Hepatic stellate cell (primary cell): Measurements from ENCODE around the gene DLGAP4.

ENCODE experiments used
- DNase-seq: peaks from one replicate; pipeline ENCODE4 v3.0.0; 2011; ENCODE audit warnings: low spot score

Gene DLGAP4

GRCh38 chr20:36305602-36306551 lies at the start of gene DLGAP4:
Gene DLGAP4, plus strand, starts transcription at chr20:36306339. Its CDS starts 125,379 bp downstream, at chr20:36431718.
- no peak for DNase-seq

DNA sequence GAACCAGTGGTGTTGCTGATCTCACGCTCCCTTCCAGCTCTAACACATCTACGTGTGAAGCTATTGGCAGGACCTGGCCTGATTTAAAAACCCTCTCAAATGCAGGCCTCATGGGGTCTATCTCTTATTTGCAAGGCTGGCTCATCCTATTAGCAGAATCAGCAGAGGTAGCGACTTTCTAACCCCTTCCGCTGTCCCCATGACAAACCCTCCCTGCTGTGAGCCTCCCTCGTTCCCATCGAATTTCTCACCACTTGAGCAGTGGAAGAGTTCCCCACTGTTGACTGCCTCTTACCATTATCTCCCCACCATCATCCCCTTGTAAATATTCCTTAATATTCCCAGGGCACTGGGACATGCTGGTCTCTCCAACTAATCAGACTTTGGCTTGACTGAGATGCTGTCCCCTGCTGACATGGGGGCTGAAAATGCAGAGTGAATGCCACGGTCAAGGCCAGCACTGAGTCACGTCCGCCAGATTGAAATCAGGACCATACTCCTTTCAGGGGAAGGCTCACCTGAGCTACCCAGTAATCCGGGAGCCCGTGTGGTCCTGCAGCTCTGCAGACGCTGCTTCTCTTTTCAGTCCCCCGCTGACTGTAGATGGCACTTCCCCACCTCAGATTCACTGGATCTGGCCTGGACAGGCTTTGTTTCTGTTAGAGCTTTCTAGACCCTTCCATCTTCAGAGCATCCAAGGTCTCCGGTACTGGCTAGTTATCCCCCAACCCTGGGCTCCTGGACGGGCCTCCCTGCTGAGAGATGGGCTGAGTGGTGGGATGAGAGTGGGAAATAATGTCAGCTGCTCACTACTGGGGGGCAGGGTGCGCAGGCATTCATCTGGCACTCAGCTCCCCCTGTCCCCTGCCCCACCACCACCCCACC lies 46.7 kb upstream of the DLGAP4 start:
- DNase-seq: no peak

DNA sequence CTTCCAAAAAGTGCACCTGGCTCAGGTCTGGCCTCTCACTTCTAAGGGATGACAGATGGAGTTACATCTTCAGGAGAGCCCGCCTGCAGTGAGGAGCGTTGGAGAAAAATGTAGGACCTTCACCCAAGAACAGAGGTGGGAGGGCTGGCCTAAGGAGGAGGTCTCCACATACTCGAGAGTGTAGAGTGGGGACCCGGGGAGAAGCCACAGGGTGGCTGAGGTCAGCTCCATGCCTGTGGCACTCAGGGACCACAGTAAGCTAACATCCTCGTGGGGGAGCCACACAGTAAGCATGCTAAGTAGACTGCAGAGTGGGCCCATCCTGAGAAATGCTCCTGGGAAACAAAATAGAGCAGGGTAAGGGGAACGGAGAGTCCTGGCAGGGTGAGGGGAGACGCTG lies 45.8 kb upstream of the DLGAP4 start:
- DNase-seq: no peak

DNA sequence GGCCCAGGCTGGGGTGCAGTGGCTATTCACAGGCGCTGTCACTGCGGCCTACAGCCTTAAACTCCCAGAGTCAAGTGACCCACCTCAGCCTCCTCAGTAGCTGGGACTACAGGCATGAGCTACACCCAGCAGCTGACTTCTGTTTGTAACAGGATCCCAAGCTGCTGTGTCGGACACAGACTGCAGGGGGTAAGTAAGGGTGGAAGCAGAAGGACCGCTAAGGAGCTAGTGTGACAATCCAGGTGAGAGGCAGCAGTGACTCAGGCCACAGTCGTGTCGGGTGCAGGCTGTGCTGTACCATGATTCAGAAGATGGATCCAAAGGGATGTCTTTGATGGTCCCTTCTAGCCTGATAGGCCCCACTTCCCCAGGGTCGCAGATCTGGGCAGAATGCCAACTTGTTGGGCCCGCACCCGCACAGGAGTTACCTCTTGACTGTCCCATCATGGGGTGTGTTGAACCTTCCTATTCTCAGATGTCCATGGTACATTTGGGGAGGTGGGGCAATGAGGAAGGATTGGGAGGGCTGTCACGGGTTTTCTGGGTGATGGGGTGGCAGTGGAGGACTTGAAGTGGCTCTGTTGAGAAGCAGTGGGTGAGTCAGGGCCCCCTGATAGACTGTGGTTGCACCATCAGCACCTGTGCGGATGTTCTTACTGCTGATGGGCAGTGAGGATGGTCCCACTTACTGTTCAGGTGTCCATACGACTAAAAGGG lies 44.6 kb upstream of the DLGAP4 start:
- no peak for DNase-seq

DNA sequence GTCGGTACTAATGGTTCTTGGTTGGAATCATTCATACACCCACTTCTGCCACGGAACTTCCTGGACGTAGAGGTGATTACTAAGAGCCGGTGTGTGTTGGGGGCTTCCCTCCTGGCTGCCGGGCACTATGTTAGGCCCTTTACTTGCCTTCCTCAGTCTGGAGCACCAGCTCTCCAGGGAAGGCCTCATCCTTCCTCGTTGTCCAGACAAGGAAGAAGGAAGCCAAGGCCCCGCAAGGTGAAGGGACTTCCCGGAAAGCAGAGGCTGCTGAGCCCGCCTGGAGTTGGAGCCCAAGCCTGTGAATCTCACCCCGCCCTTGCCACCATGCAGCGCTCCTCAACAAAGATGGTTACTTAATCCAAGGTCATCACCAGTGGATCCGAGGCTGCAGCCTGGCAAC lies 43.7 kb upstream of the DLGAP4 start:
- DNase-seq: no peak

DNA sequence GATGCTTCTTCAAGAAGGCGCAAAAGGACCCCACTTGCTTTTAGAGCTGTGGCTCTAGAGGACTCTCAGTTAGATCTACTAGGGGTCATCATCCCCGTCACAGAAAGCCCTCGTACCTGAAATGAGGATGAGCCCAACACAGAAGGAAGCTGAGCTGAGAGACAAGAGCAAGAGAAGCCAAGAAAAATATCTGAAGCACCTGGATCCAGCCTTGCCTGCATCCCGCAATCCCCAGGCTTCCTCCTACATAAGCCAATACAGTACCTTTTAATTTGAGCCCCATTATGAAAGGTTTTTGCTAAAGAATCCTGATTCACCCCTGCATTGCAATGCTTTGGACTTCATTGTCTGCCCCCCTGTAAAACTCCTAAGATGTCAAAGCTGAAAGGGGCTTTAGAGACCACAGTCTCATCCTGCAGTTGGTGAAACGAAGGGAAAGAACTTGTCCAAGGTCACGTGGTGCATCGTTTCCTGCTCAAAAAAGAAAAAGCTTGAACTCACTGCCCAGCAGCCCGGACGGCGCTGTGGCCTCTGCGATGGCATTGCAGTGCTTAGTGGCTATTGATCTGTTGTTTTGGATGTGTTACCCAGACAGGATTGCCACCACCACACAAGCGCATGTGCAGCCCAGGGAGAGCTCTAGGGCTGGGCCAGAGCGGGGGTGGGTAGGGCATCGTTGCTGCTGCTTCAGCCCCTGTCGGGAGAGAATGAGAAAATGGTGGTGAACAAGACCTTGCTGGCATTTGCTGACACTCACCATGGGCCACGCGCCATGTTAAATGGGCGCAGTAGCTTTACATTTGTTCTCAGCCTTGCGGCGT lies 41.5 kb upstream of the DLGAP4 start:
- no peak for DNase-seq

DNA sequence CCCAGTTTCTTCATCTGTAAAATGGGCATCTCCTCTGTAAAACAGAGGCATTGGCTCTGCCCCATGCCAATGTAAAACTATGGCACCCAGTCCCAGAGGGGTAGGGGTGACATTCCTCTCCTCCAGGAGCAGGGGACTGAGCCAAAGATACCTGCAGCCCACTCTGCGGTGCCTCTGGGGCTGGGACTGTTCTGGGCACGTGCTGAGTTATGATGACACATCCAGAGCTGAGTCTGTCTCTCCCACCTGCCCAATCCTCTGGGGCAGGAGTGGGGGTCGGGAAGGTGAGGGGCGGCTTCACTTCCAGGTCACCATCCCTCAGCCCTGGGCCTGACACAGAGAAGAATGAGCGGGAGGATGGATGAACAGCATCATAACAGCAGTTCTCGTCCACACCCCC lies 40.0 kb upstream of the DLGAP4 start:
- DNase-seq: no peak

- no peak for DNase-seq
These were observed 38.3 kb upstream of the DLGAP4 start for GRCh38 chr20:36267605-36268381.

DNA sequence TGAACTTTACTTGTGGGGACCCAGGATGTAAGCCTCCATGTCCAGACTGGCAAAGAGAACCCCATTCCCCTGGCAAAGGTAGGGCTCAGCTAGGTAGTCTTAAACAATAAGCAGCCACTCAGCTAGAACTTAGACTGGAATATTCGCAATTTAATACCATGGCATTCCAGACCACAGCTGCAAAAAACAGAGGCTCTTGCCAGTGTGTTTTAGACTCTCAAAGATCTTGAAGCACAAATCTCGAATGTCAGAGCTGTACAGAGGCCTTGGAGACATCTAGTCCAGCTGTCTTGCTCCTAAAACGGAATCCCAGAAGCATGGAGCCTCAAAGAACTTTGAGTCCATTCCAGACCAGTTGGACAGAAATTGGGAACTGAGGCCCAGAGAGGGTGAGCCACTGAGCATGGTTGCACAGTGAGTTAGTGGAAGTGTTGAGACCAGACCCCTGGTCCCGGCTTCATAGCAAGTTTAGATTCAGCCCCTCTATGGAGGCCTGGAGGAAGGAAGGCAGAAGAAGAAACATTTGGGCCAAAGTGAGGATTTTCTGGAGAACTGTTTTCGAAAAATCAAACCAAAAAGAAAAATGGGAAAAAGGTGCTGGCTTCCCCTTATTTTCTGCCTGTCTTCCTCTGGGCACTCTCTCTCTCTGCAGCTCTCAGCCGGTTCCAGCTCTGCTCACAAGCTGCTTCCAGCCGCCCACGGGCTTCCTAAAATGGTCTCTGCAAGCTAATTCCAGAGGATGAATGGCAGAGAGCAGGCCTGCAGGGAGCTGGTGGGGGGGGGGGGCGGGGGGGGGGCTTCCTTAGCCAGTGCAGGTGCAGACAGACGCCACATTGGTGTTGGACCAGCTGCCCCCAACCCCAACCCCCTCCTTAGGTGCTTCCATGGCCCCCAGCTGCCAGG lies 37.4 kb upstream of the DLGAP4 start:
- no peak for DNase-seq

DNA sequence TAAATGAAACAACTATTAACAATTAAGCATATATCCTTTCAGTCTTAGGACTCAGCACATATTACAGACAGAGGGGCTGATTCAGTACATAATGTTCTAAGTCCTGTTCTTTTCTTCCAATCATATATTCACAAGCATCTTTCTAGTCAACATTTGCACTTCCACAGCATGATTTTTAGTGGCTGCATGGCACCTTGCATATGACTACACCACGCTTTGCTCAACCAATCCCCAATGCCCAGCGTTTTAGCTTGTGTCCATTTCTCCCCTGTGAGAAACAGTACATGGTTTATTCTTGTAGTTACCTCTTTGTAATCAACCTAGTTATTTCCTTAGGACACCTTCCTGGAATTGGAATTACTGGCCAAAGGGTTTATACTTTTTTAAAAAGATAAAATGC lies 36.6 kb upstream of the DLGAP4 start:
- no peak for DNase-seq

GRCh38 chr20:36270744-36271638 lies 35.1 kb upstream of the DLGAP4 start:
- no peak for DNase-seq

DNA sequence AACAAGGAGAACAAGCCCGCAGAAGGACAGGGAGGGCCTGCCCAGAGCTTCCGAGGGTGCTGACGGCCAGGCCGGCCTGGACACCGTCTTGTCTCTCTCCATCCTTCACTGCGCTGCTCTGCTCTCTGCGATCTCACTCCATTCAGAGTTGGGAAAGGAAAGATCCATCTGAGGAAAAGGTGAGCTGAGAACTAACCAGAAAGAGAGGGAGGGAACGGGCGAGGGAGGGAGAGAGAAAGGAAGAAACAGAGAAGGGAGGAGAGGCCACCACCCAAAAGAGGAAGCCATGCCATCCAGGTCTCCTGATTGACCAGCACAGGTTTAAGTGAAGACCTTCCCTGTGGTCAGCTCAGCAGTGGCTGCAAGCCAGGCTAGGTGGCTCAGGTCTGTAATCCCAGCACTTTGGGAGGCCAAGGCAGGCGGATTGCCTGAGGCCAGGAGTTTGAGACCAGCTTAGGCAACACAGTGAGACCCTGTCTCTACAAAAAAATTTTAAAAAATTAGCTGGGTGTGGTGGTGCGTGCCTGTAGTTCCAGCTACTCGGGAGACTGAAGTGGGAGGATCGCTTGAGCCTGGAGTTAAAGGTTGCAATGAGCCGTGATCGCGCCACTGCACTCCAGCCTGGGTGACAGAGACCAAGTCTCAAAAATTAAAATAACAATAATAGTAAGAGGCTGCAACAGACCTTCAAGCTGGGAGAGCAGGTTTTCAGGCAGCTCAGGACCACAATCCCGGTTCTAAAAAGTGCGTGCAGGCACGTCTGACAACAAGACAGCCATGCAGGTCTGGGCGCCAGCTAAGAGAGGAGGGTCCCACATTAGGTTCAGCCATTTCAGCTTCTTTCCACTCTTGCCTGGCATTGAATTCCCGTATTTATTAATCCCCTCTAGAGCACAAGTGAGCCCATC lies 34.2 kb upstream of the DLGAP4 start:
- DNase-seq: no peak

DNA sequence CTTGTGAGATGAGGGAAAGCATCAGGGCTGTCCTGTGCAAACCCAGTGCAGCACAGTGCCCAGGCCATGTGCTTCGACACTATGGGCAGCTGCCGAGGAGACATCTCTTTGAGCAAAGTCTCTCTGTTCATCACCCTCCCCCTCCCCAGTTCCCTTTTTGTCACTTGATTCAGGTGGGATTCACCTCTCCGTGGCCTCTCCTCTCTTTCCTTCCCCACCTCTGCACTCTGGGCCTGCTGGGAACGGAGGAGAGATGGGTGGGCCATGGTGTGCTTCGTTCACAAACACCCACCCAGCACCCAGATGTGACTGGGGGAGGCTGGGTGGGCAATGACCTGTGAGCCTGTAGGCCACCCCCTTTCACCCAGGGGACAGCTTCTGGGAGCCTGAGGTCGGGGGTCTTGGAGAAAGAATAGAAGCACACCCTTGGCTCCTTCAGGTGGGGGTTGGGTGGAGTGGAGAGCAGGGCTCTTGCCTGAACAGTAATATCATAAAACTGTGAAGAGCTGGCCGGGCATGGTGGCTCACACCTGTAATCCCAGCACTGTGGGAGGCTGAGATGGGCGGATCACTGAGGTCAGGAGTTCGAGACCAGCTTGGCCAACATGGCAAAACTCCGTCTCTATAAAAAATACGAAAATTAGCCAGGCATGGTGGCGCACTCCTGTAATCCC lies 33.5 kb upstream of the DLGAP4 start:
- no peak for DNase-seq

- peak; percentile 37 for DNase-seq
These were observed 32.5 kb upstream of the DLGAP4 start for GRCh38 chr20:36273414-36274180.

DNA sequence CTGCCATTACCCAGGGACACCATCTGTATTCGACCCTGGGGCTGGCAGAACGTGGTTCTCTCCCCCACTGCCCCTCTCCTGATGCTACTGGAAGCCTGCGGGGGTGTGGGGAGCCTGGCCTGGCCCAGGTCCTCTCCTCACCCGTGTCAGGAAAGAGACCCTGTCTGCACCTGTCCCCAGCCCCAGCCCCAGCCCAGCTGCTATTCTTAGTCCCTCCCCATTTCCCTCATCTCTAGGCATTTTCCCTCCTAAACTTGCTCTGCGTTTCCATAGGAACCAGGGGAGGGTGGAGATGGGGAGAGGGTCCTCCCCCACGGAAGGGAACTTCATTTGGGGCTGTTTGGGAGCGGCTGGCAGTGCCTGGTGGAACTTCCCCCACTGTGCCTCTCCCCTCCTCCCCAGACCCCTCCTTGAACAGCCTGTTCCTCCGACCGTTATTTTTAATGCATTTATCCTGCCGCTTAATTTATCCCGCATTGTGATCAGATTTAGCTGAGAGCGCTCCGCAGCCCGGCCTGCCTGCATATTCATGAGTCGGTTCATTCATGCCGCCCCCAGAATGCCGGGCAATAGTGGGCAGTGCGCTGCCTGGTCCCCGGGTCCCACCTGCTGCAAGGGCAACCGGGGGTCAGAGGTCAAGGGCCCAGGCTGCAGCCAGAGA lies 31.8 kb upstream of the DLGAP4 start:
- DNase-seq: no peak
